GM12865 (cell line): ENCODE measurements around the gene ZNF592.
"Not testable (repeated sequence)": the region's sequence is repeated elsewhere in the genome, so short reads cannot be mapped to it uniquely, and the experiment has no call there.

Source experiments
- DNase-seq: peaks from one replicate; pipeline ENCODE4 v3.0.0; 2010; ENCODE audit warnings: low read depth
- H3K4me3 ChIP-seq: 2 replicates; pipeline ENCODE4 v1.5.1; 2011; ENCODE audit warnings: mild to moderate bottlenecking, low read depth, low read length, control low read depth
- CTCF ChIP-seq: IDR thresholded peaks from 2 replicates; pipeline ENCODE4 v1.5.1; 2011; ENCODE audit warnings: low read length, control low read depth, low read depth, inconsistent platforms; ENCODE audit not compliant: insufficient read depth; ENCODE audit errors: missing control alignments

The ZNF592 gene

GRCh38 chr15:84749111-84749991 is 959 bp downstream of the ZNF592 start:
- peak overlapping the region; percentile 94 for H3K4me3 ChIP-seq
- no peak for TF ChIP-seq CTCF
- DNase-seq: peak; percentile 75

GRCh38 chr15:84750583-84751092 is 2.2 kb downstream of the ZNF592 start:
- TF ChIP-seq CTCF: no peak
- DNase-seq: peak; percentile 74
- H3K4me3 ChIP-seq: peak overlapping the region; percentile 94

GRCh38 chr15:84751721-84752120 is 3.3 kb downstream of the ZNF592 start:
- not testable (repeated sequence) for H3K4me3 ChIP-seq, DNase-seq

DNA sequence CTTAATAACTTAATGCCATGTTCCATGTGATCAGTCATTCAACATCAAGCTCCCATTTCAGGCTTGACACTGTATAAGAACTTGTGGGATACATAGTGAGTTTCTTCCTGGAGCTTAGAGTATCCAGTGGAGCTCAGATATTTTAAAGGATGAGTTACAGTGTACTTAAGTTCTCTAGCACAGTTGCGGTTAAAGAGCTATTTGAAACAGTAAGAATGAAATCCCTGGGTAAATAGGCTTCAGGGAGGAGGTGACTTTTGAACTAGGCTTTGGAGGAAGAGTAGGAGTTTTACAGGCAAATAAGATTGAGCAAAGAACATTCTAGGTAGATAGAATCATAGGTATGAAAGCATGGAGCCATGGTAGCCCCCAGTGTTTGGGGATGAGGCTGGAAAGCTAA is 3.8 kb downstream of the ZNF592 start:
- DNase-seq: no peak
- no peak for TF ChIP-seq CTCF
- no peak overlapping the region for H3K4me3 ChIP-seq

DNA sequence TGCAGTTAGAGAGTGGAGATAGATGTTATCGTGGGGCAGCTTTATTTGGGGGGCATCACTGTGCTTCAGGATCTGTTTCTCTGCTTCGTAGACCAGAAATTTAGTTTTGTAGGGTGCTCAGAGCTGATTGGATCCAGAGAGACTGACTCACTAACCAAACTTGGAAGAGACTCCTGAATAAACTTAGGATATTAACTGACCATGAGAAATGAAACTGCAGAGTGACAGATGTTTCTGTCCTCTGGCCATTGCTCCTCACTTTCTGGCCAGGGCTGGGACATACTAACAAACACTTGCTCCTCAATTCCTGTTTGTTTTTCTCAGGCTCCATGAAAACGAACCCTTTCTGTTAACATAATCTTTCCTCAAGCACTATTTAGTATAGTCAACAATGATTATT is 4.3 kb downstream of the ZNF592 start:
- no peak for TF ChIP-seq CTCF
- H3K4me3 ChIP-seq: no peak overlapping the region
- no peak for DNase-seq

DNA sequence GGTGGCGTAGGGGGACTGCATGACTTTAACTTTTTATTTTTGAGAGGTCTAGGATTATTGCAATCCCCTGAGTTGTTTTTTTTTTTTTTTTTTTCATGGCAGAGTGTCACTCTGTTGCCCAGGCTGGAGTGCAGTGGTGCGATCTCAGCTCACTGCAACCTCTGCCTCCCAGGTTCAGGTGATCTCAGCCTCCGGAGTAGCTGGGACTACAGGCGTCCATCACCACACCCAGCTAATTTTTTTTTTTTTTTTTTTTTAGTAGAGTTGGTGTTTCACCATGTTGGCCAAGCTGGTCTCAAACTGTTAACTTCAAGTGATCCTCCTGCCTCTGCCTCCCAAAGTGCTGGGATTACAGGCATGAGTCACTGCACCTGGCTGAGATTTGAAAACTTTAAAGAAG is 6.5 kb downstream of the ZNF592 start:
- DNase-seq, H3K4me3 ChIP-seq: not testable (repeated sequence)

GRCh38 chr15:84755736-84756527 is 7.5 kb downstream of the ZNF592 start:
- no peak overlapping the region for H3K4me3 ChIP-seq
- no peak for TF ChIP-seq CTCF
- DNase-seq: no peak
